ENCODE measurements around the gene LLCFC1.

DNA sequence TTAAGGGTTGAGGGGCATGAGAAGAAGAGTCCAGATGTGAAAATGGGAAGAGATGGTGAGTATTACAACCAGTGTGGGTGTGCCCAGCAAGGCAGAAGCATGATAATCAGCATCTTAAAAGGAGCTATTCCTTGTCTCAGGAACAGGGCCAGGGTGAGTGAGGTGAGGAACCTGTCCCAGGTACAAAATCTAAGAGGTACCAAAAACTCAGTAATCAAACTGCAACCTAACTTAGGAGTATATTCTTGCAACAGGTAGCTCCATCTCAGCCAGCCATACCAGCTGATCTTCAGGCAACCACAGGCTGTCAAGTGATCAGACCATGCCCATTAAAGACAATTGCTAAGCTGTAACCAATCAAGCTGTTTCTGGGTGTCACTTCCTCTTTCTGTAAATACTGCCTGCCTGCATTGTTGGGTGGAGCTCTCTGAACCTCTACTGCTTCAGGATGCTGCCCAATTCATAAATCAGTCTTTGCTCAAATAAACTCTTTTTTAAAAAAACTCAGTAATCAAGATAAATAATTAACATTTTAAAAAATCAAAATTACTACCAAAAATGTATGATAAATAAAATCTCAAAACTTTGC, 15.5 kb downstream of the LLCFC1 start:
- TF ChIP-seq POLR2A (IDR thresholded peaks at IDR 0.05) (no peak), CTCF (IDR thresholded peaks at IDR 0.05 in 4 of 5, conservative IDR thresholded peaks at IDR 0.05 in 1 of 5) (no peak)
